Embryonic facial prominence (tissue), 1 donor: ENCODE results near the gene P2RY6.

Experiments used
- DNase-seq: peaks from one replicate; pipeline ENCODE4 v3.0.0-alpha.2; 2016; ENCODE audit errors: extremely low spot score

Gene P2RY6

GRCh38 chr11:73275381-73275750, 3.2 kb downstream of the P2RY6 start:
- DNase-seq = no peak

GRCh38 chr11:73277467-73277866, 5.3 kb downstream of the P2RY6 start:
- DNase-seq = no peak

- DNase-seq = no peak
Measured at GRCh38 chr11:73280626-73281025, 8.5 kb downstream of the P2RY6 start.

GRCh38 chr11:73281201-73281741, 9.1 kb downstream of the P2RY6 start:
- no peak for DNase-seq

- no peak for DNase-seq
Measured at GRCh38 chr11:73281796-73282660, 9.9 kb downstream of the P2RY6 start.

- DNase-seq = no peak
Measured at GRCh38 chr11:73283276-73284000, 11.3 kb downstream of the P2RY6 start.

- no peak for DNase-seq
Measured at GRCh38 chr11:73284106-73284505, 12.0 kb downstream of the P2RY6 start.

GRCh38 chr11:73285721-73286120, 13.6 kb downstream of the P2RY6 start:
- DNase-seq = no peak

GRCh38 chr11:73286240-73286810, 14.2 kb downstream of the P2RY6 start:
- DNase-seq = no peak

- no peak for DNase-seq
Measured at GRCh38 chr11:73287400-73288101, 15.4 kb downstream of the P2RY6 start.

GRCh38 chr11:73288192-73288872, 16.2 kb downstream of the P2RY6 start:
- no peak for DNase-seq

- no peak for DNase-seq
Measured at GRCh38 chr11:73288873-73289707, 17.0 kb downstream of the P2RY6 start.

- DNase-seq = no peak
Measured at GRCh38 chr11:73290536-73290935, 18.4 kb downstream of the P2RY6 start.

GRCh38 chr11:73291196-73291595, 19.1 kb downstream of the P2RY6 start:
- no peak for DNase-seq

GRCh38 chr11:73291781-73292524, 19.8 kb downstream of the P2RY6 start:
- DNase-seq = no peak

GRCh38 chr11:73292525-73292894, 20.4 kb downstream of the P2RY6 start:
- no peak for DNase-seq

GRCh38 chr11:73293356-73293936, 21.3 kb downstream of the P2RY6 start:
- no peak for DNase-seq

GRCh38 chr11:73294604-73295003, 22.5 kb downstream of the P2RY6 start:
- DNase-seq = no peak

- no peak for DNase-seq
Measured at GRCh38 chr11:73295241-73295995, 23.3 kb downstream of the P2RY6 start.
